SH-SY5Y (cell line): ENCODE measurements around the gene GALNT9.

Source experiments
- GATA2 ChIP-seq: IDR thresholded peaks from 2 replicates; pipeline ENCODE4 v1.6.1; 2011; ENCODE audit warnings: mild to moderate bottlenecking, low read depth, low read length
- GATA3 ChIP-seq: IDR thresholded peaks from 2 replicates; pipeline ENCODE4 v1.6.1; 2011; ENCODE audit warnings: low read depth, mild to moderate bottlenecking, low read length, moderate library complexity

DNA sequence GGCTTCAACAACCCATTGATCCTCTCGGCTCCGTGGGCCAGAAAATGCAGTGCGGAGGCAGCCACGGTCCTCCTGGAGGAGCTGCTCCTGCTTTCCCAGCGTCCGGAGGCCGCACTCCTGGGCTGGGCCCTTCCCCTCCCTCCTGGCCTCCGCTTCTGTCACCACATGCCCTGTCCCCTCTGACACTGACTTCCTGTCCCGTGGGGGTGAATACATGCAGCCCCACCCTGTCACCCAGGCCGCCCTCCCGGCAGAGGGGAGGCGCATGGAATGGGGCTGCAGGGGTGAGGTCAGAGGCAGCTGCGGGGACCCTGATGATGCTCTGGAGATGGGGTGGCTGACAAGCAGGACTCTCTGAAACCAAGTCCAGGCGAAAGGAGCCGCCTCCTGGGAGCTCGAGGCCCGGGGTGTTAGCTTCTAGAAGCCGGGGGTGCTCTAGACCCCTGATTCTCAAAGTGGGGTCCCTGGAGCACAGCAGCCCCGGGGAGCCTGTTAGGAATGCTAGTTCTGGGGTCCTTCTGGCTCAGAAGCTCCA, 152.9 kb downstream of the GALNT9 start:
- TF ChIP-seq GATA3 (no peak), GATA2 (no peak)
